Measurements from ENCODE around the gene ETNPPL.

GRCh38 chr4:108763986-108764385 lies 1.1 kb upstream of the ETNPPL start:
- TF ChIP-seq, protein P1, sequence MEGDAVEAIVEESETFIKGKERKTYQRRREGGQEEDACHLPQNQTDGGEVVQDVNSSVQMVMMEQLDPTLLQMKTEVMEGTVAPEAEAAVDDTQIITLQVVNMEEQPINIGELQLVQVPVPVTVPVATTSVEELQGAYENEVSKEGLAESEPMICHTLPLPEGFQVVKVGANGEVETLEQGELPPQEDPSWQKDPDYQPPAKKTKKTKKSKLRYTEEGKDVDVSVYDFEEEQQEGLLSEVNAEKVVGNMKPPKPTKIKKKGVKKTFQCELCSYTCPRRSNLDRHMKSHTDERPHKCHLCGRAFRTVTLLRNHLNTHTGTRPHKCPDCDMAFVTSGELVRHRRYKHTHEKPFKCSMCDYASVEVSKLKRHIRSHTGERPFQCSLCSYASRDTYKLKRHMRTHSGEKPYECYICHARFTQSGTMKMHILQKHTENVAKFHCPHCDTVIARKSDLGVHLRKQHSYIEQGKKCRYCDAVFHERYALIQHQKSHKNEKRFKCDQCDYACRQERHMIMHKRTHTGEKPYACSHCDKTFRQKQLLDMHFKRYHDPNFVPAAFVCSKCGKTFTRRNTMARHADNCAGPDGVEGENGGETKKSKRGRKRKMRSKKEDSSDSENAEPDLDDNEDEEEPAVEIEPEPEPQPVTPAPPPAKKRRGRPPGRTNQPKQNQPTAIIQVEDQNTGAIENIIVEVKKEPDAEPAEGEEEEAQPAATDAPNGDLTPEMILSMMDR (conservative IDR thresholded peaks at IDR 0.05; ENCODE audit: low read depth, low read length) = no peak
- TF ChIP-seq EZH2 (IDR thresholded peaks at IDR 0.05; ENCODE audit: borderline replicate concordance, low read depth, low read length, poor library complexity, severe bottlenecking) = no peak
